SJSA1 (cell line): Measurements from ENCODE around the gene ADAMTS14. TPM values are rescaled to one million over a fixed set of nuclear protein-coding genes. Genes with fewer than 3 reads are reported as not detected.

Source experiments
- DNase-seq, 2 experiments: peaks; one replicate each; pipeline ENCODE4 v3.0.0-alpha.2; 2015 to 2020; ENCODE audit warnings: low spot score in 2 of 2, low read depth in 1 of 2
- H3K27ac ChIP-seq: fragments of 250-450 bp; sonication (Bioruptor Pico); 2 replicates; pipeline ENCODE4 v1.5.1; 2020; ENCODE audit warnings: mild to moderate bottlenecking, moderate library complexity
- H3K27me3 ChIP-seq: fragments of 250-450 bp; sonication (Bioruptor Pico); replicated peaks from 2 replicates; pipeline ENCODE4 v1.5.1; 2020; ENCODE audit warnings: mild to moderate bottlenecking, moderate library complexity
- H3K36me3 ChIP-seq: fragments of 250-450 bp; sonication (Bioruptor Pico); 2 replicates; pipeline ENCODE4 v1.5.1; 2020; ENCODE audit warnings: mild to moderate bottlenecking
- H3K4me1 ChIP-seq: fragments of 250-450 bp; sonication (Bioruptor Pico); replicated peaks from 2 replicates; pipeline ENCODE4 v1.6.1; 2021; ENCODE audit warnings: mild to moderate bottlenecking
- H3K4me3 ChIP-seq: fragments of 250-450 bp; sonication (Bioruptor Pico); 2 replicates; pipeline ENCODE4 v1.5.1; 2020; ENCODE audit warnings: mild to moderate bottlenecking
- H3K9me3 ChIP-seq: fragments of 250-450 bp; sonication (Bioruptor Pico); replicated peaks from 2 replicates; pipeline ENCODE4 v1.5.1; 2020; ENCODE audit warnings: mild to moderate bottlenecking
- total RNA-seq: library from RNA; depleted of rRNA; stranded (reverse); fragments of >200 nt; shearing (Covaris generic); gene quantifications from 2 replicates; pipeline ENCODE4 v1.2.3, GENCODE V29; 2014

ADAMTS14 gene
- total RNA-seq, 1 experiment from 2014 or later, result 1.2 TPM

GRCh38 chr10:70649526-70649925 is 22.8 kb upstream of the ADAMTS14 start:
- H3K27me3 ChIP-seq, result no peaks in the 10 kb centered on the region
- H3K27ac ChIP-seq, result no peak overlapping the region
- no peak for DNase-seq
- no peaks in the 10 kb centered on the region for H3K36me3 ChIP-seq
- H3K4me1 ChIP-seq, result peaks cover 10% of the 10 kb centered on the region
- no peak overlapping the region for H3K4me3 ChIP-seq
- 0 out of 2 replicates have a peak, but pooled peaks cover 7% of the 10 kb centered on the region for H3K9me3 ChIP-seq

GRCh38 chr10:70650104-70650503 is 22.2 kb upstream of the ADAMTS14 start:
- Histone ChIP-seq H3K4me1 (peaks cover 10% of the 10 kb centered on the region), H3K4me3 (no peak overlapping the region), H3K27ac (no peak overlapping the region), H3K27me3 (no peaks in the 10 kb centered on the region), H3K36me3 (no peaks in the 10 kb centered on the region), H3K9me3 (0 out of 2 replicates have a peak, but pooled peaks cover 7% of the 10 kb centered on the region)
- no peak for DNase-seq

- Histone ChIP-seq H3K36me3 (no peaks in the 10 kb centered on the region), H3K4me1 (peaks cover 10% of the 10 kb centered on the region), H3K27me3 (no peaks in the 10 kb centered on the region), H3K4me3 (no peak overlapping the region), H3K9me3 (0 out of 2 replicates have a peak, but pooled peaks cover 7% of the 10 kb centered on the region), H3K27ac (no peak overlapping the region)
- DNase-seq, result no peak
Observed at GRCh38 chr10:70650718-70651117, 21.6 kb upstream of the ADAMTS14 start.

GRCh38 chr10:70651661-70652060 is 20.6 kb upstream of the ADAMTS14 start:
- H3K4me3 ChIP-seq, result no peak overlapping the region
- H3K27me3 ChIP-seq, result no peaks in the 10 kb centered on the region
- DNase-seq, result no peak
- 0 out of 2 replicates have a peak, but pooled peaks cover 7% of the 10 kb centered on the region for H3K9me3 ChIP-seq
- H3K27ac ChIP-seq, result no peak overlapping the region
- H3K36me3 ChIP-seq, result no peaks in the 10 kb centered on the region
- H3K4me1 ChIP-seq, result peaks cover 17% of the 10 kb centered on the region

GRCh38 chr10:70652761-70653657 is 19.3 kb upstream of the ADAMTS14 start:
- Histone ChIP-seq H3K9me3 (0 out of 2 replicates have a peak, but pooled peaks cover 7% of the 10 kb centered on the region), H3K27ac (no peak overlapping the region), H3K27me3 (no peaks in the 10 kb centered on the region), H3K36me3 (no peaks in the 10 kb centered on the region), H3K4me3 (no peak overlapping the region), H3K4me1 (peaks cover 23% of the 10 kb centered on the region)
- peak; percentile 45 to 74 for DNase-seq

GRCh38 chr10:70655316-70655715 is 17.0 kb upstream of the ADAMTS14 start:
- Histone ChIP-seq H3K27me3 (no peaks in the 10 kb centered on the region), H3K4me3 (no peak overlapping the region), H3K36me3 (no peaks in the 10 kb centered on the region), H3K4me1 (peaks cover 24% of the 10 kb centered on the region), H3K9me3 (peaks cover 6% of the 10 kb centered on the region; the same call in 1 of the 2 replicates), H3K27ac (no peak overlapping the region)
- DNase-seq, result peak in 1 of 2 experiments; percentile 29

GRCh38 chr10:70656489-70656888 is 15.8 kb upstream of the ADAMTS14 start:
- peak overlapping the region; percentile 40; the same call in 1 of the 2 replicates for H3K27ac ChIP-seq
- peaks cover 6% of the 10 kb centered on the region; the same call in 1 of the 2 replicates for H3K9me3 ChIP-seq
- H3K36me3 ChIP-seq, result no peaks in the 10 kb centered on the region
- DNase-seq, result peak; percentile 68 to 88
- no peaks in the 10 kb centered on the region for H3K27me3 ChIP-seq
- H3K4me3 ChIP-seq, result no peak overlapping the region
- H3K4me1 ChIP-seq, result peaks cover 30% of the 10 kb centered on the region

GRCh38 chr10:70657041-70657440 is 15.3 kb upstream of the ADAMTS14 start:
- no peak overlapping the region for H3K4me3 ChIP-seq
- no peaks in the 10 kb centered on the region for H3K27me3 ChIP-seq
- DNase-seq, result peak in 1 of 2 experiments; percentile 16
- no peak overlapping the region for H3K27ac ChIP-seq
- peaks cover 36% of the 10 kb centered on the region for H3K4me1 ChIP-seq
- peaks cover 6% of the 10 kb centered on the region; the same call in 1 of the 2 replicates for H3K9me3 ChIP-seq
- H3K36me3 ChIP-seq, result no peaks in the 10 kb centered on the region

GRCh38 chr10:70658582-70659136 is 13.6 kb upstream of the ADAMTS14 start:
- H3K4me1 ChIP-seq, result peaks cover 40% of the 10 kb centered on the region
- H3K4me3 ChIP-seq, result no peak overlapping the region
- H3K9me3 ChIP-seq, result peaks cover 6% of the 10 kb centered on the region; the same call in 1 of the 2 replicates
- H3K36me3 ChIP-seq, result no peaks in the 10 kb centered on the region
- no peaks in the 10 kb centered on the region for H3K27me3 ChIP-seq
- H3K27ac ChIP-seq, result no peak overlapping the region
- DNase-seq, result peak in 1 of 2 experiments; percentile 10

- Histone ChIP-seq H3K4me3 (no peak overlapping the region), H3K27ac (no peak overlapping the region), H3K36me3 (no peaks in the 10 kb centered on the region), H3K9me3 (peaks cover 6% of the 10 kb centered on the region; the same call in 1 of the 2 replicates), H3K4me1 (peaks cover 46% of the 10 kb centered on the region), H3K27me3 (no peaks in the 10 kb centered on the region)
- no peak for DNase-seq
Observed at GRCh38 chr10:70659306-70659705, 13.0 kb upstream of the ADAMTS14 start.

- peak in 1 of 2 experiments; percentile 15 for DNase-seq
- Histone ChIP-seq H3K9me3 (peaks cover 6% of the 10 kb centered on the region; the same call in 1 of the 2 replicates), H3K27me3 (no peaks in the 10 kb centered on the region), H3K36me3 (no peaks in the 10 kb centered on the region), H3K27ac (no peak overlapping the region), H3K4me1 (peaks cover 58% of the 10 kb centered on the region), H3K4me3 (no peak overlapping the region)
Observed at GRCh38 chr10:70660722-70661121, 11.6 kb upstream of the ADAMTS14 start.

GRCh38 chr10:70661623-70662361 is 10.5 kb upstream of the ADAMTS14 start:
- peaks cover 6% of the 10 kb centered on the region; the same call in 1 of the 2 replicates for H3K9me3 ChIP-seq
- no peak for DNase-seq
- no peaks in the 10 kb centered on the region for H3K36me3 ChIP-seq
- H3K4me3 ChIP-seq, result no peak overlapping the region
- H3K27me3 ChIP-seq, result no peaks in the 10 kb centered on the region
- H3K4me1 ChIP-seq, result peaks cover 50% of the 10 kb centered on the region
- peak overlapping the region; percentile 84 for H3K27ac ChIP-seq
